RWPE1 (cell line): ENCODE results near the gene WBP2.

Experiments
- CTCF ChIA-PET: fragments of 350-600 bp; sonication (Branson Sonifier 250); formaldehyde crosslinking; extraction: SDS; loops from one replicate; lab custom pipeline; 2021; lab: Yijun Ruan, JAX
- POLR2A ChIA-PET: fragments of 400-600 bp; formaldehyde crosslinking; extraction: SDS; loops from one replicate; lab custom pipeline; 2020; ENCODE audit warnings: antibody characterized with exemption; ENCODE audit not compliant: low non-redundant PET; lab: Yijun Ruan, JAX
- DNase-seq: peaks from one replicate; pipeline ENCODE4 v3.0.0; 2012; ENCODE audit warnings: low spot score
- H3K27ac ChIP-seq: fragments of 450-650 bp; 2 replicates; pipeline ENCODE4 v1.5.1; 2017
- CTCF ChIP-seq: fragments of 450-650 bp; conservative IDR thresholded peaks from 2 replicates; pipeline ENCODE4 v1.5.1; 2017; ENCODE audit warnings: low read depth, mild to moderate bottlenecking

Gene WBP2

GRCh38 chr17:75831032-75831571, 24.0 kb downstream of the WBP2 start:
- DNase-seq: no peak
- peak overlapping the region; percentile 67 for H3K27ac ChIP-seq
- TF ChIP-seq CTCF: no peak
- ChIA-PET POLR2A (no interaction called here), CTCF (interaction anchor here (0.7 to 1.7 kb wide), 4 partner anchors 16 to 68 kb away, joined by 3 to 7 read pairs (median 4); no protein-coding TSS in a partner anchor)

- no peak for DNase-seq
- ChIA-PET POLR2A (no interaction called here), CTCF (interaction anchor here (0.5 to 1.7 kb wide), 12 partner anchors 9 to 334 kb away, joined by 3 to 7 read pairs (median 4); partner anchors contain the start of gene GALK1)
- peak overlapping the region; percentile 67 for H3K27ac ChIP-seq
- peak; percentile 65 for TF ChIP-seq CTCF
Measured at GRCh38 chr17:75830164-75831031, 24.7 kb downstream of the WBP2 start.

GRCh38 chr17:75829747-75830146, 25.4 kb downstream of the WBP2 start:
- TF ChIP-seq CTCF: no peak
- H3K27ac ChIP-seq: no peak overlapping the region
- ChIA-PET CTCF (interaction anchor here (0.5 to 1.7 kb wide), 11 partner anchors 9 to 333 kb away, joined by 3 to 7 read pairs (median 4); partner anchors contain the start of gene GALK1), POLR2A (interaction anchor here (1.7 kb wide), 1 partner anchor 50 kb away, joined by 4 read pairs; no protein-coding TSS in a partner anchor)
- no peak for DNase-seq

- peak overlapping the region; percentile 67 for H3K27ac ChIP-seq
- no peak for TF ChIP-seq CTCF
- ChIA-PET CTCF (interaction anchor here (0.5 to 1.6 kb wide), 3 partner anchors 14 to 67 kb away, joined by 3 to 7 read pairs (median 5); no protein-coding TSS in a partner anchor), POLR2A (interaction anchor here (1.7 kb wide), 1 partner anchor 49 kb away, joined by 4 read pairs; no protein-coding TSS in a partner anchor)
- no peak for DNase-seq
Measured at GRCh38 chr17:75828741-75829140, 26.4 kb downstream of the WBP2 start.

- no peak for TF ChIP-seq CTCF
- CTCF ChIA-PET: interaction anchor here (0.6 kb wide), 2 partner anchors 11 to 32 kb away, joined by 4 to 8 read pairs; no protein-coding TSS in a partner anchor
- H3K27ac ChIP-seq: peak overlapping the region; percentile 67
- POLR2A ChIA-PET: interaction anchor here (1.7 kb wide), 1 partner anchor 48 kb away, joined by 4 read pairs; no protein-coding TSS in a partner anchor
- no peak for DNase-seq
Measured at GRCh38 chr17:75828076-75828400, 27.1 kb downstream of the WBP2 start.
